Measurements from ENCODE around the gene IWS1.
"Not testable (repeated sequence)": the region's sequence is repeated elsewhere in the genome, so short reads cannot be mapped to it uniquely, and the experiment has no call there.

Gene IWS1

GRCh38 chr2:127527001-127527804 is 914 bp upstream of the IWS1 start:
- FAIRE-seq = no peak

GRCh38 chr2:127525691-127526131 is 578 bp downstream of the IWS1 start:
- FAIRE-seq = no peak

- FAIRE-seq = not testable (repeated sequence)
These were observed 2.0 kb downstream of the IWS1 start for GRCh38 chr2:127524198-127524834.

- FAIRE-seq = no peak
These were observed 2.9 kb downstream of the IWS1 start for GRCh38 chr2:127523269-127523939.

GRCh38 chr2:127520424-127520823 is 5.9 kb downstream of the IWS1 start:
- FAIRE-seq = no peak

GRCh38 chr2:127517465-127517864 is 8.8 kb downstream of the IWS1 start:
- FAIRE-seq = no peak

- no peak for FAIRE-seq
These were observed 10.1 kb downstream of the IWS1 start for GRCh38 chr2:127516041-127516762.

- no peak for FAIRE-seq
These were observed 10.8 kb downstream of the IWS1 start for GRCh38 chr2:127515383-127515915.

- FAIRE-seq = no peak
These were observed 11.8 kb downstream of the IWS1 start for GRCh38 chr2:127514485-127514884.

GRCh38 chr2:127514076-127514475 is 12.2 kb downstream of the IWS1 start:
- no peak for FAIRE-seq

GRCh38 chr2:127512362-127512761 is 13.9 kb downstream of the IWS1 start:
- no peak for FAIRE-seq

- no peak for FAIRE-seq
These were observed 14.4 kb downstream of the IWS1 start for GRCh38 chr2:127511917-127512316.

GRCh38 chr2:127511090-127511695 is 15.1 kb downstream of the IWS1 start:
- no peak for FAIRE-seq

GRCh38 chr2:127510073-127510472 is 16.2 kb downstream of the IWS1 start:
- FAIRE-seq = no peak

GRCh38 chr2:127508631-127509034 is 17.7 kb downstream of the IWS1 start:
- no peak for FAIRE-seq

- no peak for FAIRE-seq
These were observed 18.2 kb downstream of the IWS1 start for GRCh38 chr2:127508023-127508630.

GRCh38 chr2:127506510-127506909 is 19.8 kb downstream of the IWS1 start:
- no peak for FAIRE-seq

GRCh38 chr2:127504552-127505430 is 21.5 kb downstream of the IWS1 start:
- no peak for FAIRE-seq

GRCh38 chr2:127503491-127503890 is 22.8 kb downstream of the IWS1 start:
- FAIRE-seq = no peak

- no peak for FAIRE-seq
These were observed 27.9 kb downstream of the IWS1 start for GRCh38 chr2:127498386-127498785.

GRCh38 chr2:127490283-127490682 is 36.0 kb downstream of the IWS1 start:
- FAIRE-seq = no peak

All from colon (tissue), 2 donors.